SK-MEL-5 (cell line): ENCODE measurements around the gene NRG2. TPM values are rescaled to one million over a fixed set of nuclear protein-coding genes. Genes with fewer than 3 reads are reported as not detected.
A peak's percentile ranks its signal among the peaks of the same experiment; 100 is the strongest.

Experiments used
- DNase-seq: peaks from one replicate; pipeline ENCODE4 v3.0.0-alpha.2; 2016; ENCODE audit warnings: low read depth, low spot score
- in situ Hi-C: cut with HindIII; loops from 2 replicates; pipeline ENCODE4 v1.10.0; 2016; ENCODE audit warnings: low sequenced_read_pairs, high pct_unique_total_duplicates, low pct_unique_long_range_greater_than_20kb
- total RNA-seq: library from RNA; depleted of rRNA; stranded (reverse); fragments of >200 nt; shearing (Covaris generic); gene quantifications from 2 replicates; pipeline ENCODE4 v1.2.3, GENCODE V29; 2014

NRG2 gene
- total RNA-seq, 1 experiment from 2014 or later: 7.8 TPM

- DNase-seq: no peak
- in situ Hi-C loops: no loop called here
Observed at GRCh38 chr5:139833525-139833924, 209.6 kb downstream of the NRG2 start.

- in situ Hi-C loops: no loop called here
Observed at GRCh38 chr5:139831624-139832023, 211.5 kb downstream of the NRG2 start.

DNA sequence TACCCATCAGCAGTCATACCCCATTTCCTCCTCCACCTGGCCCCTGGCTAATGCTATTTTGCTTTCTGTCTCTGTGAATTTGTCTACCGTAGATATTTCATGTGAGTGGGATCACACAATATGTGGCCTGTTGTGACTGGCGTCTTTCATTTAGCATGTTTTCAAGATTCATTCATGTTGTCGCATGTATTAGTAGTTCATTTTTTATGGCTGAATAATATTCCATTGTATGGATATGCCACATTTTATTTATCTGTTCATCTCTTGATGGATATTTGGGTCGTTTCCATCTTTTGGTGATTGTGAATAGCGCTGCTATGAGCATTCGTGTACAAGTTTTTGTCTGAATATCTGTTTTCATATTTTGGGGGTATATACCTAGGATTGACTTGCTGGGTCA lies 213.6 kb downstream of the NRG2 start:
- DNase-seq: no peak
- in situ Hi-C loops: no loop called here

More at GRCh38 chr5:139831624-139832023, 211.5 kb downstream of the NRG2 start:
- DNase-seq: no peak

GRCh38 chr5:139828207-139828895 lies 214.7 kb downstream of the NRG2 start:
- in situ Hi-C loops: no loop called here
- DNase-seq: peak; percentile 87

- no peak for DNase-seq
Observed at GRCh38 chr5:139825690-139826089, 217.4 kb downstream of the NRG2 start.

DNA sequence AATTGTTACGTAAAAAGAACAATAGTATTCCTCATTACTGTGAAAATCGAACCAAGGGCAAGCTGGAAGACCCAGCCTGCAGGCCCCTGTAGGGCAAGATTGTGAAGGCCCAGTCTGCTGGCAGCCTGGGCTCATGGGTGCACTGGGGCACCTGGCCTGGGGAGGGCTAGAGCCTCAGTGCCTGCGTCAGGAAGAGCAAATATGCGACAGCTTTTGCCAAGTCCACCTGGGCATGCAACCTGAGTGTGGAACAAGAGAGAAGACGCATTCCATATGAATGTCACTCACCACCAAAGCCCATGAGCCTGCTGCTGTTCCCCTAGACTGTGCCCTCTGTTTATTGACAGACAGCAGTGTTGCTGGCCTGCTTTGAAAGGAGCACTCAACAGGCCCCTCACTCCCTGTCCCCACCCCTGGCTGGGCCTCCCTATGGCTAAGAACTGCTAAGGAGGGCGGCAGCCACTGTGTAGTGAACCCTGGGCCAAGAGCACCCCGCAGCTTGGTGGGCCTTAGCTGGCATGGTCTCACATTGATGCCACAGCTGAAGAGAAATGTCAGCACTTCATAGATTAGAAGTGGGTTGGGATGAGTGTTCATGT lies 219.2 kb downstream of the NRG2 start:
- in situ Hi-C loops: no loop called here
- no peak for DNase-seq

More at GRCh38 chr5:139825690-139826089, 217.4 kb downstream of the NRG2 start:
- in situ Hi-C loops: no loop called here

- no peak for DNase-seq
- in situ Hi-C loops: no loop called here
Observed at GRCh38 chr5:139822553-139823425, 220.3 kb downstream of the NRG2 start.

GRCh38 chr5:139821806-139822552 lies 221.1 kb downstream of the NRG2 start:
- in situ Hi-C loops: no loop called here
- DNase-seq: no peak

GRCh38 chr5:139820606-139821005 lies 222.5 kb downstream of the NRG2 start:
- DNase-seq: no peak
- in situ Hi-C loops: no loop called here

- in situ Hi-C loops: no loop called here
- no peak for DNase-seq
Observed at GRCh38 chr5:139820130-139820529, 223.0 kb downstream of the NRG2 start.

DNA sequence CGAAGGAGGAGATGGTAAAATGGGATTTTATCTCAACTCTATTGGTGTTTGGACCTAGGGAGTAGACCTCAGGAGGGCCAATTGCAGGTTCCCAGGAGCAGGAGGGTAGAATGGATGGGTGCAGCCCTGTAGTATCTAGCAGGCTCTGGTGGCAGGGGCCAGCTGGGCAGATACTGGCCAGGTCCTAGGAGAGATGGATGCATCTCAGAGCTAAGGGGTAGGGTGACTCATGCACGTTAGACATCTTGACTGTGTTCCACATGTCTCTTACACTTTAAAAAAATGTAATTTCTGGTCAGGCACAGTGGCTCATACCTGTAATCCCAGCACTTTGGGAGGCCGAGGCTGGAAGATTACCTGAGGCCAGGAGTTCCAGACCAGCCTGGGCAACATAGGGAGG lies 225.1 kb downstream of the NRG2 start:
- no peak for DNase-seq
- in situ Hi-C loops: no loop called here

- no peak for DNase-seq
- in situ Hi-C loops: no loop called here
Observed at GRCh38 chr5:139817362-139817761, 225.7 kb downstream of the NRG2 start.

DNA sequence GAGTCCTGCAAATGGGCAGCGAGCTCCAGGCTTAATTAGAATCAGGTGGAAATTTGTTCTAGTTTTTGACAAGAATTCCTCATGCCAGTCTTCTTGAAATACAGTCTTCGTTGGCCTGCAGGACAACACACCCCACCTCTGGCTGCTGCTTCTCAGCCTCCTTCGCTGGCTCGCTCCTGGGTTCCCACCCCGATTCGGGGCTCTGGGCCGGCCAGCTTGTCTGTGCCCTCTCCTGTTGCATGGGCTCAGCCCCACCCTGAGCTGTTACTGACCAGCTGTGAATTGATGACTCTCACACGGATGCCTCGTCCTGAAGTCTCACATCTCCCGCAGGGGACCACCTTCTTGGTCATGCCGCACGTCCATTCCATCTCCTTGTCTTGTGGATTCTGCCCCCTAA lies 226.5 kb downstream of the NRG2 start:
- DNase-seq: no peak
- in situ Hi-C loops: no loop called here

- DNase-seq: no peak
- in situ Hi-C loops: no loop called here
Observed at GRCh38 chr5:139814704-139815280, 228.3 kb downstream of the NRG2 start.

DNA sequence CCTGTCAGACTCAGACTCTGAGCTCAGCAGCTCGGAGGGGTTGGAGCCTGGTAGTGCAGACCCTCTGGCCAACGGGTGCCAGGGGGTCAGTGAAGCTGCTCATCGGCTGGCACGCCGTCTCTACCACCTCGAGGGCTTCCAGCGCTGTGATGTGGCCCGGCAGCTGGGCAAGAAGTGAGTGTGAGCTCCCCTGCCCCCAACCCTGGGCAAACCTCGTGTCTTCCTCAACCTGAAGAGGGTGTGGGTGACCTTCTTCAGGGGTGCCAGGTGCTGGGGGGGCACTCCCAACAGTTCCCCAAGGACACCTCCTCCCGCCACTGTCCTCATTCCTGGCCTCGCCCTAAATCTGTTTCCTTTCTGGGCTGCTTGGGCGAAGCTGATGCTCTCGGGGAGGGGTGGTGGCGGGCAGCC lies 228.9 kb downstream of the NRG2 start:
- DNase-seq: no peak
- in situ Hi-C loops: no loop called here

- no peak for DNase-seq
- in situ Hi-C loops: no loop called here
Observed at GRCh38 chr5:139812836-139813805, 230.0 kb downstream of the NRG2 start.
